ENCODE measurements around the gene ADCY2. TPM values are rescaled to one million over a fixed set of nuclear protein-coding genes. Genes with fewer than 3 reads are reported as not detected.

ADCY2 gene
- total RNA-seq, 2 experiments from 2014 or later, result not detected

- DNase-seq, result no peak
- POLR2A ChIA-PET, result no interaction called here
- peaks cover 7% of the 10 kb centered on the region for H3K9me3 Mint-ChIP-seq
- no peak overlapping the region for H3K27ac Mint-ChIP-seq
- CTCF ChIA-PET, result no interaction called here
- no peaks in the 10 kb centered on the region for H3K27me3 Mint-ChIP-seq
- H3K4me1 Mint-ChIP-seq, result no peaks in the 10 kb centered on the region
- no peaks in the 10 kb centered on the region for H3K36me3 Mint-ChIP-seq (ENCODE audit: low read depth)
- H3K4me3 Mint-ChIP-seq, result no peak overlapping the region
Measured at GRCh38 chr5:7435503-7435902, 39.6 kb downstream of the ADCY2 start.

GRCh38 chr5:7436521-7436920, 40.6 kb downstream of the ADCY2 start:
- ChIA-PET CTCF (no interaction called here), POLR2A (no interaction called here)
- DNase-seq, result no peak

GRCh38 chr5:7437836-7438235, 41.9 kb downstream of the ADCY2 start:
- no peak overlapping the region for H3K4me3 Mint-ChIP-seq
- H3K36me3 Mint-ChIP-seq (ENCODE audit: low read depth), result no peaks in the 10 kb centered on the region
- DNase-seq, result no peak
- H3K27me3 Mint-ChIP-seq, result no peaks in the 10 kb centered on the region
- H3K27ac Mint-ChIP-seq, result no peak overlapping the region
- no peaks in the 10 kb centered on the region for H3K4me1 Mint-ChIP-seq
- ChIA-PET POLR2A (no interaction called here), CTCF (no interaction called here)
- H3K9me3 Mint-ChIP-seq, result peaks cover 7% of the 10 kb centered on the region

More at GRCh38 chr5:7436521-7436920, 40.6 kb downstream of the ADCY2 start:
- H3K4me1 Mint-ChIP-seq, result no peaks in the 10 kb centered on the region
- H3K9me3 Mint-ChIP-seq, result peaks cover 7% of the 10 kb centered on the region
- no peak overlapping the region for H3K27ac Mint-ChIP-seq
- no peak overlapping the region for H3K4me3 Mint-ChIP-seq
- no peaks in the 10 kb centered on the region for H3K27me3 Mint-ChIP-seq
- H3K36me3 Mint-ChIP-seq (ENCODE audit: low read depth), result no peaks in the 10 kb centered on the region

GRCh38 chr5:7445068-7445467, 49.1 kb downstream of the ADCY2 start:
- Mint-ChIP-seq H3K4me3 (no peak overlapping the region), H3K36me3 (ENCODE audit: low read depth) (no peaks in the 10 kb centered on the region), H3K27me3 (no peaks in the 10 kb centered on the region), H3K4me1 (no peaks in the 10 kb centered on the region), H3K27ac (no peak overlapping the region), H3K9me3 (no peaks in the 10 kb centered on the region)
- no peak for DNase-seq
- CTCF ChIA-PET, result no interaction called here
- POLR2A ChIA-PET, result no interaction called here

GRCh38 chr5:7445831-7446230, 49.9 kb downstream of the ADCY2 start:
- POLR2A ChIA-PET, result no interaction called here
- Mint-ChIP-seq H3K9me3 (no peaks in the 10 kb centered on the region), H3K27ac (no peak overlapping the region), H3K36me3 (ENCODE audit: low read depth) (no peaks in the 10 kb centered on the region), H3K4me3 (no peak overlapping the region), H3K27me3 (no peaks in the 10 kb centered on the region), H3K4me1 (no peaks in the 10 kb centered on the region)
- DNase-seq, result no peak
- CTCF ChIA-PET, result no interaction called here

- Mint-ChIP-seq H3K4me3 (no peak overlapping the region), H3K27me3 (no peaks in the 10 kb centered on the region), H3K27ac (no peak overlapping the region), H3K9me3 (no peaks in the 10 kb centered on the region), H3K4me1 (no peaks in the 10 kb centered on the region), H3K36me3 (ENCODE audit: low read depth) (no peaks in the 10 kb centered on the region)
- CTCF ChIA-PET, result no interaction called here
- no peak for DNase-seq
- POLR2A ChIA-PET, result no interaction called here
Measured at GRCh38 chr5:7446913-7447312, 51.0 kb downstream of the ADCY2 start.

- ChIA-PET CTCF (no interaction called here), POLR2A (no interaction called here)
- DNase-seq, result no peak
- no peak overlapping the region for H3K27ac Mint-ChIP-seq
- no peak overlapping the region for H3K4me3 Mint-ChIP-seq
- no peaks in the 10 kb centered on the region for H3K4me1 Mint-ChIP-seq
- H3K27me3 Mint-ChIP-seq, result no peaks in the 10 kb centered on the region
- H3K36me3 Mint-ChIP-seq (ENCODE audit: low read depth), result no peaks in the 10 kb centered on the region
- no peaks in the 10 kb centered on the region for H3K9me3 Mint-ChIP-seq
Measured at GRCh38 chr5:7453947-7454346, 58.0 kb downstream of the ADCY2 start.

GRCh38 chr5:7456206-7456605, 60.3 kb downstream of the ADCY2 start:
- POLR2A ChIA-PET, result no interaction called here
- H3K4me1 Mint-ChIP-seq, result no peaks in the 10 kb centered on the region
- H3K36me3 Mint-ChIP-seq (ENCODE audit: low read depth), result no peaks in the 10 kb centered on the region
- no peaks in the 10 kb centered on the region for H3K9me3 Mint-ChIP-seq
- DNase-seq, result no peak
- H3K27ac Mint-ChIP-seq, result no peak overlapping the region
- CTCF ChIA-PET, result no interaction called here
- H3K27me3 Mint-ChIP-seq, result no peaks in the 10 kb centered on the region
- no peak overlapping the region for H3K4me3 Mint-ChIP-seq

GRCh38 chr5:7461371-7461770, 65.4 kb downstream of the ADCY2 start:
- CTCF ChIA-PET, result no interaction called here

GRCh38 chr5:7462758-7463157, 66.8 kb downstream of the ADCY2 start:
- no peak overlapping the region for H3K27ac Mint-ChIP-seq
- H3K4me1 Mint-ChIP-seq, result no peaks in the 10 kb centered on the region
- DNase-seq, result no peak
- H3K9me3 Mint-ChIP-seq, result no peaks in the 10 kb centered on the region
- no peaks in the 10 kb centered on the region for H3K36me3 Mint-ChIP-seq (ENCODE audit: low read depth)
- no peak overlapping the region for H3K4me3 Mint-ChIP-seq
- ChIA-PET POLR2A (no interaction called here), CTCF (no interaction called here)
- H3K27me3 Mint-ChIP-seq, result no peaks in the 10 kb centered on the region

More at GRCh38 chr5:7461371-7461770, 65.4 kb downstream of the ADCY2 start:
- H3K4me3 Mint-ChIP-seq, result no peak overlapping the region
- H3K27ac Mint-ChIP-seq, result no peak overlapping the region
- H3K36me3 Mint-ChIP-seq (ENCODE audit: low read depth), result no peaks in the 10 kb centered on the region
- POLR2A ChIA-PET, result no interaction called here
- H3K27me3 Mint-ChIP-seq, result no peaks in the 10 kb centered on the region
- H3K9me3 Mint-ChIP-seq, result no peaks in the 10 kb centered on the region
- DNase-seq, result no peak
- no peaks in the 10 kb centered on the region for H3K4me1 Mint-ChIP-seq

- ChIA-PET CTCF (interaction anchor here (0.7 kb wide), 1 partner anchor 767 kb away, joined by 5 read pairs; no protein-coding TSS in a partner anchor), POLR2A (no interaction called here)
- Mint-ChIP-seq H3K27me3 (no peaks in the 10 kb centered on the region), H3K9me3 (no peaks in the 10 kb centered on the region), H3K4me3 (no peak overlapping the region), H3K4me1 (no peaks in the 10 kb centered on the region), H3K36me3 (ENCODE audit: low read depth) (no peaks in the 10 kb centered on the region), H3K27ac (no peak overlapping the region)
- DNase-seq, result no peak
Measured at GRCh38 chr5:7464182-7464581, 68.2 kb downstream of the ADCY2 start.

GRCh38 chr5:7467179-7467578, 71.2 kb downstream of the ADCY2 start:
- H3K36me3 Mint-ChIP-seq (ENCODE audit: low read depth), result no peaks in the 10 kb centered on the region
- no peak overlapping the region for H3K27ac Mint-ChIP-seq
- no peaks in the 10 kb centered on the region for H3K27me3 Mint-ChIP-seq
- H3K9me3 Mint-ChIP-seq, result no peaks in the 10 kb centered on the region
- H3K4me1 Mint-ChIP-seq, result no peaks in the 10 kb centered on the region
- DNase-seq, result no peak
- ChIA-PET CTCF (no interaction called here), POLR2A (no interaction called here)
- H3K4me3 Mint-ChIP-seq, result no peak overlapping the region

GRCh38 chr5:7468742-7469141, 72.8 kb downstream of the ADCY2 start:
- ChIA-PET CTCF (no interaction called here), POLR2A (no interaction called here)
- Mint-ChIP-seq H3K4me3 (no peak overlapping the region), H3K27me3 (no peaks in the 10 kb centered on the region), H3K4me1 (no peaks in the 10 kb centered on the region), H3K27ac (no peak overlapping the region), H3K9me3 (no peaks in the 10 kb centered on the region), H3K36me3 (ENCODE audit: low read depth) (no peaks in the 10 kb centered on the region)
- no peak for DNase-seq

- ChIA-PET CTCF (no interaction called here), POLR2A (no interaction called here)
- H3K36me3 Mint-ChIP-seq (ENCODE audit: low read depth), result no peaks in the 10 kb centered on the region
- no peak for DNase-seq
- no peak overlapping the region for H3K27ac Mint-ChIP-seq
- H3K27me3 Mint-ChIP-seq, result no peaks in the 10 kb centered on the region
- H3K4me1 Mint-ChIP-seq, result no peaks in the 10 kb centered on the region
- no peak overlapping the region for H3K4me3 Mint-ChIP-seq
- peaks cover 4% of the 10 kb centered on the region for H3K9me3 Mint-ChIP-seq
Measured at GRCh38 chr5:7471710-7472109, 75.8 kb downstream of the ADCY2 start.

GRCh38 chr5:7473115-7473514, 77.2 kb downstream of the ADCY2 start:
- no peak overlapping the region for H3K4me3 Mint-ChIP-seq
- peaks cover 4% of the 10 kb centered on the region for H3K9me3 Mint-ChIP-seq
- no peaks in the 10 kb centered on the region for H3K27me3 Mint-ChIP-seq
- no peak overlapping the region for H3K27ac Mint-ChIP-seq
- CTCF ChIA-PET, result no interaction called here
- POLR2A ChIA-PET, result no interaction called here
- no peak for DNase-seq
- H3K4me1 Mint-ChIP-seq, result no peaks in the 10 kb centered on the region
- H3K36me3 Mint-ChIP-seq (ENCODE audit: low read depth), result no peaks in the 10 kb centered on the region

All from activated CD4-positive, alpha-beta memory T cell treated with anti-CD3 and anti-CD28 coated beads, Interleukin-2, amount 10 ng/mL, durations not matched to agents 7 days and 5 days (primary cell).